Lower leg skin (tissue), 4 donors: Measurements from ENCODE around the gene PRKAR1A. TPM values are rescaled to one million over a fixed set of nuclear protein-coding genes. Genes with fewer than 3 reads are reported as not detected.

Experiments used
- DNase-seq, 2 donors: peaks; one replicate each; pipeline ENCODE4 v3.0.0-alpha.2; 2019; ENCODE audit warnings: low spot score in 2 of 2
- H3K4me3 ChIP-seq: fragments of 200-600 bp; sonication (generic); 2 replicates; pipeline ENCODE4 v1.5.1; 2017; ENCODE audit warnings: mild to moderate bottlenecking, low read depth; ENCODE audit not compliant: poor library complexity, severe bottlenecking
- POLR2A ChIP-seq, 2 donors: fragments of 450-650 bp; IDR thresholded peaks; one replicate each; pipeline ENCODE4 v1.6.1; 2016 to 2017; ENCODE audit warnings: antibody characterized with exemption in 2 of 2, mild to moderate bottlenecking in 1 of 2, moderate library complexity in 1 of 2
- WGBS, 2 donors: methylation state at CpG; one replicate each; pipeline ENCODE4 v1.1.5; 2018; 5-methylcytosine and 5-hydroxymethylcytosine counted together
- intact Hi-C: fragments of 100-400 bp; cut with DNase I; formaldehyde crosslinking; loops from one replicate; pipeline ENCODE4 v1.15.0; 2023; ENCODE audit warnings: low total_unique reads
- total RNA-seq, 4 donors: library from RNA; depleted of rRNA; stranded (reverse); fragments of >200 nt; gene quantifications; one replicate each; pipeline ENCODE4 v1.1.0, GENCODE V29; 2016
- TF ChIP-seq, protein P1 (sequence below), 3 donors: fragments of 450-650 bp; IDR thresholded peaks; one replicate each; pipeline ENCODE4 v1.5.1; 2016; ENCODE audit warnings: antibody characterized with exemption in 3 of 3, mild to moderate bottlenecking in 3 of 3, moderate library complexity in 2 of 3

PRKAR1A gene
- total RNA-seq, 4 donors from 2014 or later, result 198 to 214 (median 207) TPM

DNA sequence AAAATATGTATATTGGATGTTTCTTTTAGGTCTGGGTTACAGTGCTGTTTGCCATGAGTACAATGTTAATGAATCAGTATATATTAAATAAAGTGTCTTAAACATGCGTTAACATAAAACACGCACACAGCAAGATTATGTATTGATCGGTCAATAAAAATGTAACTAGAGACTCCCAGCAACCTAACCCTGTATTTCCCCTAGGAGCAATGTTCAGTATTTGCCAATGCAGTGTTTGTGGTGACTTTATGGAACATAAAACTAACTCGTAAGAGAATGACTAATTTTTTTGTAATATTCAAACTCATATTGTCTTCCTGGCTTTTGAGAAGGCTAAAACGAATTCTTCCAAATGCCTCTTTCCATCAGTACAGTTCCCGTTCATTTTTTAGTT is 22.5 kb downstream of the PRKAR1A start:
- WGBS, 2 donors, result 82 to 86% methylated on average over 6 of the region's 6 CpGs
- intact Hi-C loops, result no loop called here
- TF ChIP-seq POLR2A (IDR thresholded peaks at IDR 0.05), result no peak
- TF ChIP-seq, protein P1, sequence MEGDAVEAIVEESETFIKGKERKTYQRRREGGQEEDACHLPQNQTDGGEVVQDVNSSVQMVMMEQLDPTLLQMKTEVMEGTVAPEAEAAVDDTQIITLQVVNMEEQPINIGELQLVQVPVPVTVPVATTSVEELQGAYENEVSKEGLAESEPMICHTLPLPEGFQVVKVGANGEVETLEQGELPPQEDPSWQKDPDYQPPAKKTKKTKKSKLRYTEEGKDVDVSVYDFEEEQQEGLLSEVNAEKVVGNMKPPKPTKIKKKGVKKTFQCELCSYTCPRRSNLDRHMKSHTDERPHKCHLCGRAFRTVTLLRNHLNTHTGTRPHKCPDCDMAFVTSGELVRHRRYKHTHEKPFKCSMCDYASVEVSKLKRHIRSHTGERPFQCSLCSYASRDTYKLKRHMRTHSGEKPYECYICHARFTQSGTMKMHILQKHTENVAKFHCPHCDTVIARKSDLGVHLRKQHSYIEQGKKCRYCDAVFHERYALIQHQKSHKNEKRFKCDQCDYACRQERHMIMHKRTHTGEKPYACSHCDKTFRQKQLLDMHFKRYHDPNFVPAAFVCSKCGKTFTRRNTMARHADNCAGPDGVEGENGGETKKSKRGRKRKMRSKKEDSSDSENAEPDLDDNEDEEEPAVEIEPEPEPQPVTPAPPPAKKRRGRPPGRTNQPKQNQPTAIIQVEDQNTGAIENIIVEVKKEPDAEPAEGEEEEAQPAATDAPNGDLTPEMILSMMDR (IDR thresholded peaks at IDR 0.05), result no peak
- H3K4me3 ChIP-seq, result no peak overlapping the region
- no peak for DNase-seq

DNA sequence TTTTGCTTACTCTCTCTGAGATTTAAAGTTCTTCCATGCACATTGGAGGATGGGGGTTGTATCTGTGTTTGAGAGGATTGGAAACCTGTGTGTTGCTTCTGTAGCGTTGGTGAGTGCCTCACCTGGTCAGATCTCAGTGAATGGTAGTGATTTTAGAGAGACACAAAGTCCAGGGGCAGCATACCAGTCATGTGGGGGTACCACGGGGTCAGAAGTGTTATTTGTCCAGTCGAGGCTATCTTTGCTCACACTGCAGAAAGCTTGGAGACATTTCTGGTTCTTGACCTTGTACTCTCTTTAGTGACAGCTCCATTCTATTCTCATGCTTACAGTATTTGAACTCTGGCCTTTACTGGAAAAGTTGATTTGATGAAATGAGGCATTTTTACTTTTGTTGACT is 23.7 kb downstream of the PRKAR1A start:
- intact Hi-C loops, result no loop called here
- 75 to 86% methylated on average over 3 of the region's 3 CpGs for WGBS, 2 donors
- no peak overlapping the region for H3K4me3 ChIP-seq
- no peak for DNase-seq
- no peak for TF ChIP-seq POLR2A (IDR thresholded peaks at IDR 0.05)
- TF ChIP-seq, protein P1 (IDR thresholded peaks at IDR 0.05), result no peak

DNA sequence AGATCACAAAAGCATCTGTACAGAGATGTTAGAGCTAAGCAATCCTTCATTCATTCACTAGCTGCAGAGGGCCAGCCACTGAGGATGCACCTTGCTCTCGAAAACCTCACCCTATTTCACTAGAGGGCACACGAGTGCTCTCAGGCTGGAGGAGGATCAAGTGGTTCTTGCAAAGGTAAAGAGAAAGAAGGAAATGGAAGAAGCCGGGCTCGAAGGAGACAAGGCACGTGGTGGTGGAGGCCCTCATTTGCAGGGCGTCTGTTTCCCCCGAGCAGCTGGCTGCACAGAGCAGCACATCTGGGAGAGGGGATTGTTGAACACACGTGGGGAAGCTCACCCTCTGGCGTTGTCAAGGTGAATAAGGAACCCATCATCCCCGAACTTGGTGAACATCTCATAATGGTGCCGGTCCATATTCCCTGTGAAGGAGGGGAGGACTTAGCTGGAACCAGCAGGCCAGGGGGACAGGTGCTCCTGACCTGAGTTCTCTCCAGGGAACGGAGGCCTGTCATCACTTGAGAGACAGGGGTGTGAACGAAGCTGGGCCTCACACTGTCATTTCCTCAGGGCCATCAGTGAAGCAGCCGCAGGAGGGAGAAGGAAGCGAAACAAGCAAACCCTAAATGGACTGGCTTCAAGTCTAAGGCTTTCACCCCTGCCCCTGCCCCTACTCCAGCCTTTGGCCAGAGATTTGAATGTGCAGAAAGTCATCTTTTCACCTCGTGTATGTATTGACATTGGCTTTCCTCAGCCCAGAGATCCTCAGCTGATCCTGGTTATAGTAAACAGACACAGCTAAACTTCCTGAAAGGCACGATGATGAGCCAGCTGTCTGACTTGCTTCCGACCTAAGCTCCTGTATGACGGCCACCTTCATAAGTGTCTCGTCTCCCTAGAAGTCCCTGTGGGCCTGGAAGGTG is 27.6 kb downstream of the PRKAR1A start:
- intact Hi-C loops, result no loop called here
- 55 to 59% methylated on average over 20 of the region's 20 CpGs for whole genome bisulfite sequencing, 2 donors
- DNase-seq, result no peak
- TF ChIP-seq, protein P1 (IDR thresholded peaks at IDR 0.05), result no peak
- no peak for TF ChIP-seq POLR2A (IDR thresholded peaks at IDR 0.05)
- no peak overlapping the region for H3K4me3 ChIP-seq

DNA sequence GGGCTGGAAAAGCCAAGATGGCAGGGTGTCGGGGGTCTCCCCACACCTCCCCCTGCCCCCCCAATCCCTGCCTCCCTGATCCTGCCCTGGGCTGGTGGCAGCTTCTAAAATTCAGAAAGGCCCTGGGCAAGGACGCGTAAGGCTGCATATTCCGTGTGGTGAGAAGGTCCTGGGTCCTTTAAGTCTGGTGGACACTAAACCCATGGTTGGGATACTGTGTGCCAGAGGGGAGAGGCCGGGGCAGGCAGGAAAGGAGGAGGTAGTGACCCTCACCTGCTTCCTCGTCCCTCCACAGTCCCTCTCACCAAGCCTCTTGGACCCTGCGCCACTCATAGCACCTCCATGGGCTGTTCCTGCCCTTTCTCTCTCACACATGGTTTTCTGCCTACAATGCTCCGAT is 28.8 kb downstream of the PRKAR1A start:
- DNase-seq, result no peak
- H3K4me3 ChIP-seq, result no peak overlapping the region
- TF ChIP-seq, protein P1 (IDR thresholded peaks at IDR 0.05), result no peak
- no peak for TF ChIP-seq POLR2A (IDR thresholded peaks at IDR 0.05)
- WGBS, 2 donors, result 90 to 96% methylated on average over 8 of the region's 8 CpGs
- intact Hi-C loops, result no loop called here

DNA sequence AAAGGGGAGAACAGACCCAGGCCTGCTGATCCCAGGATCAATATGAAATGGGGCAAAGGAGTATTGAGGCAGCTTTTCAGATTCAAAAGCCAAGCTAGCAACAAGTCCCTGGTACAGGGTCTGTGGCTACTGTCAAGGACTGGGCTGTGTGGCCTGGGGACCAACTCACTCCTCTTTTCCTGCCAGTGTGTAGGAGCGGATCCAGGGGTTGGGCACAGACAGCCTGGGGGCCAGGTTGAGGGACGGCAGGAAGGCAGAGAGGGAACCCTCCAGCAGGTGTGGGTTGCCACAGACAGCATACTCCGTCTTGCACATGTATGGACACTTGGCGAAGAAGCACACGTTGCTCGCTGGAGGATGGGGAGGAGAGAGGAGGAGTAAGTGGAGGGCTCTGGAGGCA is 29.6 kb downstream of the PRKAR1A start:
- 80 to 85% methylated on average over 6 of the region's 6 CpGs for WGBS, 2 donors
- DNase-seq, result no peak
- no peak overlapping the region for H3K4me3 ChIP-seq
- intact Hi-C loops, result no loop called here
- TF ChIP-seq, protein P1 (IDR thresholded peaks at IDR 0.05), result no peak
- TF ChIP-seq POLR2A (IDR thresholded peaks at IDR 0.05), result no peak
